Left lung (tissue), 10 donors: ENCODE measurements around the gene PDAP1. TPM values are rescaled to one million over a fixed set of nuclear protein-coding genes. Genes with fewer than 3 reads are reported as not detected.

Experiments used
- ATAC-seq: fragments of 200-7000 bp; cut with Tn5 transposase; one replicate; pipeline ENCODE4 v1.9.1; 2020; ENCODE audit warnings: moderate library complexity
- DNase-seq, 4 donors: peaks; one replicate each; pipeline ENCODE4 v3.0.0-alpha.2; 2013 to 2020
- H3K27ac ChIP-seq, 2 donors: fragments of 200-600 bp; sonication (generic) in 1 of 2; one replicate each; pipeline versions ENCODE4 v1.5.0 to v1.8.0; 2020 to 2021
- H3K27me3 ChIP-seq, 2 donors: fragments of 200-600 bp; sonication (generic) in 1 of 2; one replicate each; pipeline versions ENCODE4 v1.5.0 to v1.8.0; 2020 to 2021
- H3K36me3 ChIP-seq, 2 donors: fragments of 200-600 bp; sonication (generic) in 1 of 2; one replicate each; pipeline versions ENCODE4 v1.5.0 to v1.8.0; 2020 to 2021
- H3K4me1 ChIP-seq, 2 donors: fragments of 200-600 bp; one replicate each; pipeline ENCODE4 v1.8.0; 2021
- H3K4me3 ChIP-seq, 2 donors: fragments of 200-600 bp; sonication (generic) in 1 of 2; one replicate each; pipeline versions ENCODE4 v1.5.0 to v1.8.0; 2020 to 2021; ENCODE audit warnings: mild to moderate bottlenecking in 1 of 2
- H3K9me3 ChIP-seq, 2 donors: fragments of 200-600 bp; sonication (generic) in 1 of 2; one replicate each; pipeline versions ENCODE4 v1.5.0 to v1.8.0; 2020 to 2021
- intact Hi-C, 2 donors: fragments of 100-400 bp; cut with DNase I; formaldehyde crosslinking; loops; one replicate each; pipeline versions ENCODE4 v1.11.2 to v1.14.2; 2022
- polyA plus RNA-seq, 6 donors: library from polyadenylated mRNA; unstranded; fragments of 120-200 nt; gene quantifications; one replicate each; pipeline ENCODE4 v1.2.1, GENCODE V29; 2013; ENCODE audit not compliant: insufficient read length in 6 of 6
- total RNA-seq, 2 donors: library from RNA; stranded (reverse); fragmentation: NEBNext Ultra II Directional; extraction: Animal tissue kit (Norgen Biotek cat#: 25700); gene quantifications; one replicate each; pipeline ENCODE4 v1.2.1, GENCODE V29; 2021
- TF ChIP-seq, protein P1 (sequence below), 2 donors: fragments of 200-600 bp; sonication (generic) in 1 of 2; IDR thresholded peaks; one replicate each; pipeline versions ENCODE4 v1.5.0 to v1.8.0; 2021; ENCODE audit warnings: antibody characterized with exemption in 2 of 2
- donor health status: DM: no; HTN: yes; CAD: no.
- donor health status: DM: no; HTN: no; CAD: no.

Gene PDAP1
- total and polyA plus RNA-seq, 8 donors, result 68.5 to 150 (median 132) TPM

DNA sequence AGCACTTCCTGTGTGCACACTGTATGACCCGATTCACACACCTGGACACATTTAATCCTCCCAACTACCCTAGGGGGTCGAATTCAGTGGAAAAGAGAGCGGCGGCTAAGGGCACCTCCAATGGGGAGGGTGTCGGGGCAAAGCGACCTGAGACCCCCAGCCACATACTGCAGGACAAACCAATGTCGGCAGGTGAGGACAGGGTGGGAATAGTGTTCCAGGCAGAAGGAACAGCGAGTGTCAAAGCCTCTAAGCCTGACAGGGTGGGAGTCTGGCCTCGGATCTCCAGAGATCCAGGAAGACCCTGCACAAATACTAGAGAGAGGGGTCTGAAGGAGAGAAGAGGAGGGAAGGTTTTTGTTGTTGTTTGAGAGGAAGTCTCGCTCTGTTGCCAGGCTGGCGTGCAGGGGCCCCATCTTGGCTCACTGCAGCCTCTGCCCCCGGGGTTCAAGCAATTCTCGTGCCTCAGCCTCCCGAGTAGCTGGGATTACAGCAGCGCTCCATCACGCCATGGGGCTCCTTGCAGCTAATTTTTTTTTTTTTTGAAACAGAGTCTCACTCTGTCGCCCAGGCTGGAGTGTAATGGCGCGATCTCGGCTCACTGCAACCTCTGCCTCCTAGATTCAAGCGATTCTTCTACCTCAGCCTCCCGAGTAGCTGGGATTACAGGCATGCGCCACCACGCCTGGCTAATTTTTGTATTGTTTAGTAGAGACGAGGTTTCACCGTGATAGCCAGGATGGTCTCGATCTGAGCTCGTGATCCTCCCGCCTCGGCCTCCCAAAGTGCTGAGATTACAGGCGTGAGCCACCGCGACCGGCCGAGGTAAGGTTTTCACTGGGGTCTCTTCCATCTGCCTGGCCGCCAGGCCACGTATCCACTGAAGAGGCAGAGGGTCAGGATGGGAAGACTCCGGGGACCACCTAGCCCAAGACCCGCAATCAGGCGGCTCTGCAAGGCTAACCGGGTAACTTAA lies 35.0 kb downstream of the PDAP1 start:
- intact Hi-C loops, result no loop called here
- Histone ChIP-seq H3K4me3 (peak overlapping the region; percentile 96 to 97), H3K27ac (peak overlapping the region; percentile 89 to 97), H3K9me3 (no peaks in the 10 kb centered on the region), H3K27me3 (no peaks in the 10 kb centered on the region), H3K4me1 (peaks cover 19 to 58% of the 10 kb centered on the region in 2 donors), H3K36me3 (peaks cover 0 to 29% of the 10 kb centered on the region in 2 donors)
- ATAC-seq, result no peak
- TF ChIP-seq, protein P1, sequence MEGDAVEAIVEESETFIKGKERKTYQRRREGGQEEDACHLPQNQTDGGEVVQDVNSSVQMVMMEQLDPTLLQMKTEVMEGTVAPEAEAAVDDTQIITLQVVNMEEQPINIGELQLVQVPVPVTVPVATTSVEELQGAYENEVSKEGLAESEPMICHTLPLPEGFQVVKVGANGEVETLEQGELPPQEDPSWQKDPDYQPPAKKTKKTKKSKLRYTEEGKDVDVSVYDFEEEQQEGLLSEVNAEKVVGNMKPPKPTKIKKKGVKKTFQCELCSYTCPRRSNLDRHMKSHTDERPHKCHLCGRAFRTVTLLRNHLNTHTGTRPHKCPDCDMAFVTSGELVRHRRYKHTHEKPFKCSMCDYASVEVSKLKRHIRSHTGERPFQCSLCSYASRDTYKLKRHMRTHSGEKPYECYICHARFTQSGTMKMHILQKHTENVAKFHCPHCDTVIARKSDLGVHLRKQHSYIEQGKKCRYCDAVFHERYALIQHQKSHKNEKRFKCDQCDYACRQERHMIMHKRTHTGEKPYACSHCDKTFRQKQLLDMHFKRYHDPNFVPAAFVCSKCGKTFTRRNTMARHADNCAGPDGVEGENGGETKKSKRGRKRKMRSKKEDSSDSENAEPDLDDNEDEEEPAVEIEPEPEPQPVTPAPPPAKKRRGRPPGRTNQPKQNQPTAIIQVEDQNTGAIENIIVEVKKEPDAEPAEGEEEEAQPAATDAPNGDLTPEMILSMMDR (IDR thresholded peaks at IDR 0.05), result no peak
- DNase-seq, result no peak

DNA sequence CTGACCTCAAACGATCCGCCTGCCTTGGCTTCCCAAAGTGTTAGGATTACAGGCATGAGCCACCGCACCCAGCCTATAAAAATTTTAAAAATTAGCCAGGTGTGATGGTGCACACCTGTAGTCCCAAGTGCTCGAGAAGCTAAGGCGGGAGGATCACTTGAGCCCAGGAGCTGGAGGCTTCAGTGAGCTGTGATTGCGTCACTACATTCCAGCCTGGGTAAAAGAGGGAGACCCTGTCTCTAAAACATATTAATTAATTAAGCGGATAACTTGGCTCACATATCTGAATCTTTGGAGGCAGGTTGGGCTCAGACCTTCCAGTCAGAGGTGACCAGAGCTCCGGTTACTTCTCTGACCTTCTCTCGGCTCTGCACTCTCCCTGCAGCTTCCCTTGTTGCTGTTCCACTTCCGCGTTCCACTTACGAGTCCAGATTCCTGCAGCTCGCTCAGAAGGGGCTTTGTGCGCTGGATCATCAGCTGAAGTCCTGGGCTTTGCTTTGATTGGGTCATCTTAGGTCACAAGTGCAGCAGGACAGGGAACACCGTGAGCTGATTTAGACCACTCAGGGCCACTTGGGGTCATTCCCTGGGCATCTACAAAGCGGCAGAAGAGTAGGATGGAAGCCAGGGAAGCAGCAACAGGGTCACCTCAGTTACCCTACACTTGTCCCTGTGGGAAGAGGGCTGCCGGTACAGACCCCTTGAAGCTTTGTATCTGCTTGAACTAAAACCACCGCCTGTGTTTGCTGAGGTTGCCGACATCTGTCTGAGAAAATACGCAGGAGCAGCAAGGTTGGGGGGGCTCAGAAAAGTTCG lies 35.9 kb downstream of the PDAP1 start:
- Histone ChIP-seq H3K4me3 (no peak overlapping the region), H3K27ac (peak overlapping the region; percentile 63 to 65), H3K27me3 (no peaks in the 10 kb centered on the region), H3K36me3 (peaks cover 0 to 26% of the 10 kb centered on the region in 2 donors), H3K9me3 (no peaks in the 10 kb centered on the region), H3K4me1 (peaks cover 19 to 49% of the 10 kb centered on the region in 2 donors)
- ATAC-seq (peak; percentile 11), DNase-seq (peak in 1 of 4 donors; percentile 65)
- TF ChIP-seq, protein P1 (IDR thresholded peaks at IDR 0.05), result no peak
- intact Hi-C loops, result no loop called here

DNA sequence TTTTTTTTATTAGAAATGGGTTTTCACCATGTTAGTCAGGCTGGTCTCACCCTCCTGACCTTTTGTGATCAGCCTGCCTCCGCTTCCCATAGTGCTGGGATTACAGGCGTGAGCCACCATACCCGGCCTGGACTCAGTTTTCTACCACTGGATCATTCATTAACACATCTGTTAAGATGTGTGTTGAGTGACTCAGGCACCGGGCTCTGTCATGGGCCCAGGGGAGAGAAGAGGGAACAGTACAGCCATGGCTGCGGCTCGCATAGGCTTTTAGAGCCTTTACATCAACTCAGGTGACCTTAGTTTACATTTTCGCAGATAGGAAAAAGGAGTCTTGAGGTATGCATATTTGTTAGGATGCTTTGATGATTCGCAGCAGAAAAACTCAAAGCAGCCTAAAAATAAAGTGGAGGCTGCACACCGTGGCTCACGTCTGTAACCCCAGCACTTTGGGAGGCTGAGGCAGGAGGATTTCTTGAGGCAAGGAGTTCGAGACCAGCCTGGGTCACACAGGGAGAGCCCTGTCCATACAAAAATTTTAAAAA lies 36.9 kb downstream of the PDAP1 start:
- TF ChIP-seq, protein P1 (IDR thresholded peaks at IDR 0.05), result no peak
- H3K27me3 ChIP-seq, result no peaks in the 10 kb centered on the region
- no peaks in the 10 kb centered on the region for H3K9me3 ChIP-seq
- DNase-seq, result no peak
- ATAC-seq, result no peak
- no peak overlapping the region for H3K4me3 ChIP-seq
- H3K36me3 ChIP-seq, result peaks cover 0 to 26% of the 10 kb centered on the region in 2 donors
- intact Hi-C loops, result no loop called here
- peak overlapping the region in 1 of 2 donors; percentile 63 for H3K27ac ChIP-seq
- H3K4me1 ChIP-seq, result peaks cover 15 to 39% of the 10 kb centered on the region in 2 donors

DNA sequence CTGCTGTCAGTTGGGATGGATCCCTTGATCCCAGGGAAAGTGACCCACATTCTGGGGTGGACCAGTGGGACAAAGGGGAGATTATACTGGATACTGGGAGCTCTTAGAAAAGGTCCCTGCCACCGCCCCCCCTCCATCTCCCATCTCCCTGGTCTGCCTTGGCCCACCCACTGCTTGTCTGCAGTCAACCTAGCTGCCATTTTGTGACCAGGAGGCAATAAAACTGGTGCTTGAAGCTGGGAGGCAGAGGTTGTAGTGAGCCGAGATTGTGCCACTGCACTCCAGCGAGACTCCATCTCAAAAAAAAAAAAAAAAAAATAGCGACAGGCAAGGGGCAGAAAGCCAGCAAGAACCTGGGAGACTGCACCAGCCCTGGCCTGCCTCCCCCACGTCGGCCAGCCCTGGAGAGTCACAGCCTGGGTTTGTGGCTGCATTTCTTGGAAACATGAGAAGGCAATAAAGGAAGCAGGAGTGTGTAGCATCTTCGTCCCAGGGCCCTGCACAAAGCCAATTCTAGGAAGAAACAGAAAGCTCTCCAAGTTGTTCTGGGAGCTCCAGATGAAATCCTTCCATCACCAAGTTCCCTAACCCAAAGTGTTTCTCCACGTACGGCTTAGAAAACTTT lies 38.5 kb downstream of the PDAP1 start:
- DNase-seq (no peak), ATAC-seq (no peak)
- H3K36me3 ChIP-seq, result peaks cover 0 to 38% of the 10 kb centered on the region in 2 donors
- no peaks in the 10 kb centered on the region for H3K27me3 ChIP-seq
- intact Hi-C loops, result no loop called here
- H3K9me3 ChIP-seq, result no peaks in the 10 kb centered on the region
- peak overlapping the region; percentile 48 to 60 for H3K27ac ChIP-seq
- H3K4me3 ChIP-seq, result no peak overlapping the region
- TF ChIP-seq, protein P1 (IDR thresholded peaks at IDR 0.05), result no peak
- H3K4me1 ChIP-seq, result peaks cover 8 to 27% of the 10 kb centered on the region in 2 donors
